KMS-11 (cell line): ENCODE data around the gene TENM4.

ENCODE experiments used
- H2AFZ ChIP-seq: fragments of 200-600 bp; sonication (generic); 2 replicates; pipeline ENCODE4 v1.6.1; 2016; ENCODE audit warnings: antibody characterized with exemption, mixed run types, low read depth
- H3K27ac ChIP-seq: fragments of 200-600 bp; sonication (generic); 2 replicates; pipeline ENCODE4 v1.6.1; 2016; ENCODE audit warnings: mild to moderate bottlenecking, mixed run types
- H3K27me3 ChIP-seq: fragments of 200-600 bp; sonication (generic); 2 replicates; pipeline ENCODE4 v1.6.1; 2017; ENCODE audit warnings: mild to moderate bottlenecking, low read depth, mixed run types, moderate library complexity; ENCODE audit not compliant: insufficient read depth
- H3K36me3 ChIP-seq: fragments of 200-600 bp; sonication (generic); 2 replicates; pipeline ENCODE4 v1.6.1; 2017; ENCODE audit warnings: mild to moderate bottlenecking, mixed run types; ENCODE audit not compliant: insufficient read depth
- H3K4me1 ChIP-seq: fragments of 200-600 bp; sonication (generic); 2 replicates; pipeline ENCODE4 v1.6.1; 2016; ENCODE audit warnings: mild to moderate bottlenecking, low read depth, mixed run types; ENCODE audit not compliant: poor library complexity, severe bottlenecking
- H3K4me2 ChIP-seq: fragments of 200-600 bp; sonication (generic); 2 replicates; pipeline ENCODE4 v1.7.0; 2016; ENCODE audit warnings: mild to moderate bottlenecking, mixed run types
- H3K4me3 ChIP-seq: fragments of 200-600 bp; sonication (generic); IDR thresholded peaks from 2 replicates; pipeline ENCODE4 v1.6.1; 2017; ENCODE audit warnings: low read depth, low read length, mixed read lengths; ENCODE audit not compliant: insufficient read depth
- H3K79me2 ChIP-seq: fragments of 200-600 bp; sonication (generic); 2 replicates; pipeline ENCODE4 v1.6.1; 2016; ENCODE audit warnings: low read depth, mixed run types; ENCODE audit not compliant: insufficient read depth
- H3K9ac ChIP-seq: fragments of 200-600 bp; sonication (generic); 2 replicates; pipeline ENCODE4 v1.6.1; 2016; ENCODE audit warnings: mild to moderate bottlenecking, mixed run types
- H4K20me1 ChIP-seq: fragments of 200-600 bp; sonication (generic); 2 replicates; pipeline ENCODE4 v1.6.1; 2016; ENCODE audit warnings: mild to moderate bottlenecking, mixed run types; ENCODE audit not compliant: insufficient read depth
- CTCF ChIP-seq: fragments of 200-600 bp; sonication (generic); conservative IDR thresholded peaks from 2 replicates; pipeline ENCODE4 v1.6.1; 2017; ENCODE audit warnings: low read depth, mild to moderate bottlenecking, antibody characterized with exemption, low read length, moderate library complexity, mixed read lengths

Gene TENM4

GRCh38 chr11:78961937-78962701 is 478.7 kb downstream of the TENM4 start:
- Histone ChIP-seq H3K4me3 (no peak overlapping the region), H3K4me2 (no peak overlapping the region), H4K20me1 (no peaks in the 10 kb centered on the region), H2AFZ (no peak overlapping the region), H3K9ac (no peak overlapping the region), H3K79me2 (no peaks in the 10 kb centered on the region), H3K27ac (no peak overlapping the region), H3K27me3 (no peaks in the 10 kb centered on the region), H3K36me3 (no peaks in the 10 kb centered on the region), H3K4me1 (no peaks in the 10 kb centered on the region)
- no peak for TF ChIP-seq CTCF

- TF ChIP-seq CTCF, result no peak
- H3K27ac ChIP-seq, result no peak overlapping the region
- H3K27me3 ChIP-seq, result no peaks in the 10 kb centered on the region
- no peaks in the 10 kb centered on the region for H3K4me1 ChIP-seq
- no peak overlapping the region for H2AFZ ChIP-seq
- no peaks in the 10 kb centered on the region for H3K36me3 ChIP-seq
- H4K20me1 ChIP-seq, result no peaks in the 10 kb centered on the region
- no peak overlapping the region for H3K4me3 ChIP-seq
- H3K4me2 ChIP-seq, result no peak overlapping the region
- H3K79me2 ChIP-seq, result no peaks in the 10 kb centered on the region
- no peak overlapping the region for H3K9ac ChIP-seq
These were observed 479.6 kb downstream of the TENM4 start for GRCh38 chr11:78961247-78961646.

- Histone ChIP-seq H3K36me3 (no peaks in the 10 kb centered on the region), H3K4me2 (no peak overlapping the region), H3K4me3 (no peak overlapping the region), H3K9ac (no peak overlapping the region), H2AFZ (no peak overlapping the region), H3K4me1 (no peaks in the 10 kb centered on the region), H3K27me3 (no peaks in the 10 kb centered on the region), H4K20me1 (no peaks in the 10 kb centered on the region), H3K27ac (no peak overlapping the region), H3K79me2 (no peaks in the 10 kb centered on the region)
- TF ChIP-seq CTCF, result no peak
These were observed 482.4 kb downstream of the TENM4 start for GRCh38 chr11:78958444-78958843.

- H4K20me1 ChIP-seq, result no peaks in the 10 kb centered on the region
- H3K4me3 ChIP-seq, result no peak overlapping the region
- no peak overlapping the region for H3K4me2 ChIP-seq
- no peaks in the 10 kb centered on the region for H3K4me1 ChIP-seq
- no peak overlapping the region for H2AFZ ChIP-seq
- H3K27ac ChIP-seq, result no peak overlapping the region
- H3K36me3 ChIP-seq, result no peaks in the 10 kb centered on the region
- H3K79me2 ChIP-seq, result no peaks in the 10 kb centered on the region
- no peak overlapping the region for H3K9ac ChIP-seq
- no peaks in the 10 kb centered on the region for H3K27me3 ChIP-seq
- no peak for TF ChIP-seq CTCF
These were observed 483.2 kb downstream of the TENM4 start for GRCh38 chr11:78957476-78958245.
